GM21825 (cell line): ENCODE data around the gene RBSN.

Experiments used
- ATAC-seq: cut with Tn5 transposase; IDR thresholded peaks from one replicate; pipeline ENCODE4 v1.9.1; 2021; ENCODE audit warnings: mild to moderate bottlenecking, moderate library complexity; ENCODE audit not compliant: unreplicated experiment

RBSN gene

GRCh38 chr3:15063238-15063637 lies 35.7 kb downstream of the RBSN start:
- no peak for ATAC-seq

- no peak for ATAC-seq
Observed at GRCh38 chr3:15060029-15060428, 38.9 kb downstream of the RBSN start.

- ATAC-seq = no peak
Observed at GRCh38 chr3:15056676-15057404, 42.1 kb downstream of the RBSN start.

GRCh38 chr3:15055019-15055557 lies 43.9 kb downstream of the RBSN start:
- no peak for ATAC-seq

GRCh38 chr3:15053541-15053940 lies 45.4 kb downstream of the RBSN start:
- ATAC-seq = no peak

GRCh38 chr3:15052335-15053242 lies 46.4 kb downstream of the RBSN start:
- ATAC-seq = no peak

GRCh38 chr3:15051531-15051930 lies 47.4 kb downstream of the RBSN start:
- peak; percentile 53 for ATAC-seq

GRCh38 chr3:15050405-15051092 lies 48.4 kb downstream of the RBSN start:
- ATAC-seq = peak; percentile 75

GRCh38 chr3:15049584-15049983 lies 49.4 kb downstream of the RBSN start:
- ATAC-seq = no peak

GRCh38 chr3:15045667-15046066 lies 53.3 kb downstream of the RBSN start:
- ATAC-seq = no peak

GRCh38 chr3:15044326-15044725 lies 54.6 kb downstream of the RBSN start:
- ATAC-seq = no peak

GRCh38 chr3:15043408-15044171 lies 55.4 kb downstream of the RBSN start:
- ATAC-seq = no peak

- no peak for ATAC-seq
Observed at GRCh38 chr3:15042936-15043335, 56.0 kb downstream of the RBSN start.

- ATAC-seq = no peak
Observed at GRCh38 chr3:15041950-15042349, 57.0 kb downstream of the RBSN start.

- ATAC-seq = no peak
Observed at GRCh38 chr3:15040844-15041243, 58.1 kb downstream of the RBSN start.

GRCh38 chr3:15038306-15038705 lies 60.6 kb downstream of the RBSN start:
- no peak for ATAC-seq

GRCh38 chr3:15033103-15033502 lies 65.8 kb downstream of the RBSN start:
- no peak for ATAC-seq

GRCh38 chr3:15032650-15033049 lies 66.3 kb downstream of the RBSN start:
- no peak for ATAC-seq

- no peak for ATAC-seq
Observed at GRCh38 chr3:15029625-15030024, 69.3 kb downstream of the RBSN start.

- ATAC-seq = no peak
Observed at GRCh38 chr3:15023719-15024118, 75.2 kb downstream of the RBSN start.
